Uterine smooth muscle cell (primary cell): ENCODE data around the gene SELENOK. TPM values are rescaled to one million over a fixed set of nuclear protein-coding genes. Genes with fewer than 3 reads are reported as not detected.

Experiments used
- total RNA-seq: library from RNA; depleted of rRNA; stranded (reverse); fragments of >200 nt; gene quantifications from 2 replicates; pipeline ENCODE4 v1.2.3, GENCODE V29; 2014

The SELENOK gene
- 24.3 and 32.9 TPM in 2 replicates for total RNA-seq

DNA sequence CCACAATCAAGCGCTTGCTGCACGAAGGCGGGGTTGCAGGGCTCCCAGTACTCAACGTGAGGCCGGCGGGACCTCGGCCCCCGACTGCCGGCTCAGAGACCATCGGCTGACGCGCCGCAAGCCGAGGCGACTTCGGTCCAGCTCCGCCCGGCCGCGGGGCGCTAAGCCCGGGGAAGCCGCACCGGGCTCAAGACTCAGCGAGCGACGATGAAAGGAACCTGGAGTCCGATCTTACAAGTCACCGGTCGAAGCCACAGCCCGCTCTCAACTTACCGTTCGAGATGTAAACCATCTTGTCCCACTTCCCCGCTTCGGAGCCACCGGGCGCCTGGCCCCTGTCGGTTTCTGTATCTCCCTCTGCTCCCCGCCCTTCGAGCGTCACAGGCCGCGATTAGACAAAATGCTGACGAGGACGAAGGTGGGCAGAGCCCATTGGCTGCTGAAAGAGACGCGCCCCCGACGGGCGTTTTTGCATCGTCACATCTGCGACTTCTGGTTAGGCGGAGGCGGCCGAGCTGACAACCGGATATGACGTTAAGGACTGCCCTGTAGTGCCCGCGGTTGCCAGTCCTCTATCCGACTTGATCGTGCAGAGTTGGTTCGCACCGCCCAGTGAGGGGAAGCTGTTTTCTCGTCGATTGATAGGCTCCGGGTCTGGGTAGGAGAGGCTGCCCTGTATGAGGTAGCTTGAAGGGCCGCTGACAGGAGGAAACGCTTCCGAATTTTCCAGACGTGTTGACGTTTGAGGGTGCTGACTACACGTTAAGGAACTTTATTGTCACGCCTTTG, at the start of gene SELENOK:
SELENOK (minus strand) TSS at position 363 of the 789 bp plus-strand sequence.

DNA sequence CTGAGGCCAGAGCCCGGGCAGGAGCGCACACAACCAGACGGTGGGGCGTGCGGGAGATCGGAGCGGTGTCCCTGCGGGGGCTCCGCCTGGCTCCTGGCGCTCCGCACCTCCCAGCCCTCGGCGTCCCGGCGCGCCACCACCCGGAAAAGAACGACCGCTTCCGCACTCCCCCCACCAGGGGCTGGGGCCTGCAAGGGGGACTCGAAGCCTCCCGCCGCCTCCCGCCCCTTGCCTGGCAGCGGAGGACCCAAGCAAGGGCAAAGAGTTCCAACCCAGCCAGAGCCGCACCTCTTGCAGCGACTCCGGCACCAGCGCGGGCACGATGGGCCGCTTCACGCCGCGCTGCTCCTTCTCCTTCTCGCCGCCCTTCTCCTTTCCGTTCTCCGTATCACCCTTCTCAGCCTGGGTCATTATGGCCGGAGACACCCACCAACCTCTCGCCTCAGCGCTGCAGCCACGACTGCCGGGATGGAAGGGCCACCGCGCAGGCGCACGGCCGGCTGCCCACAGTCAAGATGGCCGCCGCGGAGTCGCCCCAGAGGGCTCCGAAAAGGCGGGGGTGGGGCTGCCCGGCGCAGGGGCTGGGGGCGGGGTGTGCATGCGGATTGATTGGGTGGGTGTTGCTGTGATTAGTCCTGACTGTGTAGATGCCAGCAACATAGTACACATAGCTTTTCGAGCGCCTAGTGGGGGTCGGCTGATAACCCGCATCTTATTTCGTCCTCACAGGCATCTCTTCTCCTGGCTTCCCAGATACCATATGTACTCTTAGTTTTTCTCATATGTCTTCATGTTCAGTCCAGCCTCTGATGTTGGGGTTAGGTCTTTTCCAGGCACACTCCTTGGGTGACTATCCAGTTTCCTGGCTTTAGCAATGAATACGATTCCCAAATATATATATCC, 9.7 kb downstream of the SELENOK start, which contains the start of gene ACTR8:
ACTR8 (minus strand) TSS at position 462 of the 903 bp plus-strand sequence; CDS start at position 411, 51 bp downstream.

DNA sequence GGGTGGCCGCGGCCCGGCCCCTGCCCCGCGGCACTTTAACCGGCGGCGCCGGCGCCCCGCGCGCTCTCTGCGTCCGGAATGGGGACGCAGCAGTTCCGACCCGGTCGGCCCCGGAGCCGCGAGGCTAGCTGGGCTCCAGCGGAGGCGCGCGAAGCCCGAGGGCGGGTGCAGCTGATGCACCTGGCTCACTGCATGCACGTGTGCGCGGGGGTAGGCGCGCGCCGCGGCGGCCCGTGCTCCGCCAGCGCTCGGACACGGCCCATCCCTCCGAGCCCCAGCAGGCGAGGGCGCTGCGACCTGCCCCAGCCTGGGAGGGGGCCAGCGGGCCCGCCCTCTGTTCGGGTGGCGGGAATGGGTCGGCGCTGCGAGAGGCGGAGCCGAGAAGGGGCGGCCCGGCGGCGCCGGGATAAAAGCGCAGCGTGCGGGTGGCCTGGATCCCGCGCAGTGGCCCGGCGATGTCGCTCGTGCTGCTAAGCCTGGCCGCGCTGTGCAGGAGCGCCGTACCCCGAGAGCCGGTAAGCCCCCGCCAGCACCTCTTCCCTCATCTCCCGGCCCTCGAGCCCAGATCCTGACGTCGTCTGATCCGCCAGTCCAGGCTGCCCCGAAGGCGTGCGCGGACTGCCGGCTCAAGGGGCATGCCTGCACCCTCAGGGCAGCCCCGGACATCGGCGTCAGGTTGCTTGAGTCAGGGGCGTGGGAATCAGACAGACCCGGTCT, 45.4 kb downstream of the SELENOK start, which contains the start of the genes CHDH and IL17RB:
CHDH (minus strand) TSS at position 286 of the 717 bp plus-strand sequence. CDS start 22,411 bp downstream, outside the sequence.
IL17RB (plus strand) TSS at position 435 of the 717 bp plus-strand sequence; CDS start at position 456, 21 bp downstream.

Other genes with a start within 250 kb of the SELENOK start
- 0.44 and 0.62 TPM in 2 replicates for gene CHDH, start 45.4 kb downstream of the SELENOK start, total RNA-seq
- 0.11 and 0.12 TPM in 2 replicates for gene IL17RB, start 45.3 kb downstream of the SELENOK start, total RNA-seq
- 30.4 and 36.5 TPM in 2 replicates for gene ACTR8, start 9.7 kb downstream of the SELENOK start, total RNA-seq
- gene CACNA2D3, start 230.7 kb upstream of the SELENOK start, total RNA-seq = not detected in 2 replicates